Transverse colon (tissue), 4 donors: ENCODE data around the gene ETHE1.

ENCODE experiments used
- EP300 ChIP-seq: sonication (generic); formaldehyde crosslinking; IDR thresholded peaks from one replicate; pipeline ENCODE4 v1.6.1; 2017; ENCODE audit warnings: antibody characterized with exemption, low read depth
- POLR2AphosphoS5 ChIP-seq, 3 donors: sonication (generic); formaldehyde crosslinking; IDR thresholded peaks; one replicate each; pipeline ENCODE4 v1.6.1; 2016; ENCODE audit warnings: antibody characterized with exemption in 3 of 3
- TF ChIP-seq, protein P1 (sequence below), 5 experiments: fragments of 200-600 bp in 3 of 5; fragments of 450-650 bp in 2 of 5; sonication (generic) in 3 of 5; IDR thresholded peaks; 1 replicate in 2 of 5; 2 replicates in 3 of 5; pipeline ENCODE4 v1.5.1; 2016 to 2017; ENCODE audit warnings: antibody characterized with exemption in 5 of 5, inconsistent platforms in 3 of 5, mild to moderate bottlenecking in 2 of 5, moderate library complexity in 1 of 5

DNA sequence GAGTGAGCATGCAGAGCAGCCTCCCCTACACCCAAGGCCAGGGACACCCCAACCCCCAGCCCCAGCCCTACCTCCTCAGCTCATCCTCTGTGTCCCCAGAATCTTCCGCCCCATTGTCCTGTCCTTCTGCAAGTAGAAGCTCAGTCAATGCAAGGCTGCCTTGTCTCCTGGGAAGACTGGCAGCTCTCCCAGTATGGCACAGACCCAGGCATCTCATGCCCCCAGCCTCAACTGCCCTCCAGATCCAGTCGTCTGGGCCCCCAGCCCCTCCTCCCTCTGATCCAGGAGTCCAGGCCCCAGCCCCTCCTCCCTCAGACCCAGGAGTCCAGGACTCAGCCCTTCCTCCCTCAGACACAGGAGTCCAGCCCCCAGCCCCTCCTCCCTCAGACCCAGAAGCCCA, 19.0 kb upstream of the ETHE1 start:
- TF ChIP-seq, protein P1, sequence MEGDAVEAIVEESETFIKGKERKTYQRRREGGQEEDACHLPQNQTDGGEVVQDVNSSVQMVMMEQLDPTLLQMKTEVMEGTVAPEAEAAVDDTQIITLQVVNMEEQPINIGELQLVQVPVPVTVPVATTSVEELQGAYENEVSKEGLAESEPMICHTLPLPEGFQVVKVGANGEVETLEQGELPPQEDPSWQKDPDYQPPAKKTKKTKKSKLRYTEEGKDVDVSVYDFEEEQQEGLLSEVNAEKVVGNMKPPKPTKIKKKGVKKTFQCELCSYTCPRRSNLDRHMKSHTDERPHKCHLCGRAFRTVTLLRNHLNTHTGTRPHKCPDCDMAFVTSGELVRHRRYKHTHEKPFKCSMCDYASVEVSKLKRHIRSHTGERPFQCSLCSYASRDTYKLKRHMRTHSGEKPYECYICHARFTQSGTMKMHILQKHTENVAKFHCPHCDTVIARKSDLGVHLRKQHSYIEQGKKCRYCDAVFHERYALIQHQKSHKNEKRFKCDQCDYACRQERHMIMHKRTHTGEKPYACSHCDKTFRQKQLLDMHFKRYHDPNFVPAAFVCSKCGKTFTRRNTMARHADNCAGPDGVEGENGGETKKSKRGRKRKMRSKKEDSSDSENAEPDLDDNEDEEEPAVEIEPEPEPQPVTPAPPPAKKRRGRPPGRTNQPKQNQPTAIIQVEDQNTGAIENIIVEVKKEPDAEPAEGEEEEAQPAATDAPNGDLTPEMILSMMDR (IDR thresholded peaks at IDR 0.05), result no peak
- TF ChIP-seq EP300, result no peak
- no peak for TF ChIP-seq POLR2AphosphoS5 (IDR thresholded peaks at IDR 0.05)
